ENCODE data around the gene MED8.
"Not testable (repeated sequence)": the region's sequence is repeated elsewhere in the genome, so short reads cannot be mapped to it uniquely, and the experiment has no call there.

Gene MED8

DNA sequence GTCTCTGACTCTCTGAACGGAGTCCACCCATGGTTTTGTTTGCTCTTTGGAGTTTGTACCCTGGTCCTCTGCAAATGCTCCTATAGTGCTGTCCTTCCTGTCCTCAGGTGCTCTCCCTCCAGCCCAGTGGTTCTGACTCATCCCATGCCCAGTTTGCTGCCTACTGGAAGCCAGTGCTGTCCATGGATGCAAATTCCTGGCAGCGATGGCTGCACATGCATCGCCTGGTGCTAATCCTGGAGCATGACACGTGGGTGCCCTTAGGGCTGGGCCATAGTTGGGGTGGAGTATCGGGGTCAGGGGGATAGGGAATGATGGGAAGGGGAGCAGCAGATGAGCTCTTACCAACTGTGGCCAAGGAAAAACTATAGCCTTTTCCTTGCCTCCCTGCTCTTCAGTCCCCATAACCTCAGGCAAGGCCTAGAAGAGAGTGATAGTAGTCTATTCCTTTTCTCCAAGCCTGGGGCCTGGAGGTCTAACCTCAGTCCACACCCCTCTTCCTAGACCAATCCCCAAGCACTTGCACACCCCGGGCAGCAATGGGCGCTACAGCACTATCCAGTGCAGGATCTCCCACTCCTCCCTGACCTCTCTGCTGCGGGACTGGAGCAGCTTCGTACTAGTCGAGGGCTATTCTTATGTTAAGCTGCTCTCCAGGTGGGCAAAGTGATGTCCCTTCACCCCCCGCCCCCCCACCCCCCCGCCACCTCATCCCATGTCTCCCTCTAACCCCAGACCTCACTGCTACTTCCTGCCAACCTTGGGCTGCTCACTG is 32.6 kb upstream of the MED8 start:
- DNase-seq (ENCODE audit: low read depth) = no peak

DNA sequence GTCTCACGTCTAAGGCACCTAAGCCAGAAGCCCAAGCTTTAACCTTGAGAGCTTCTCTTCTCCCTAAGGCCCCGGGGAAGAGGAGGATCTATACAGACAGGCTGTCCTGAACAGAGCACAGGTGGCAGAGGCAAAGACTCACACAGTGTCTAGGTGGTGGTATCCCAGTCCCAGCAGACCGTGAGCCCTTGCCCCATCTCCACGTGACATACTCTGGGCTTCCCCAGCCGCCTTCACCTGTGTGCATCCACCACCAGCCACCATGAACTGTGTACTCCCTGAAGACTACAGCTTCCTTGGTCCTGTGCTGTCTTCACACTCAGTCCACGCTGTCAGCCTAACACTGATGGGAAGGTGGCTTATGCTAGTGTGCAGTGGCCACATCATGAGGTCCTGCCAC is 31.8 kb upstream of the MED8 start:
- no peak for DNase-seq (ENCODE audit: low read depth)

DNA sequence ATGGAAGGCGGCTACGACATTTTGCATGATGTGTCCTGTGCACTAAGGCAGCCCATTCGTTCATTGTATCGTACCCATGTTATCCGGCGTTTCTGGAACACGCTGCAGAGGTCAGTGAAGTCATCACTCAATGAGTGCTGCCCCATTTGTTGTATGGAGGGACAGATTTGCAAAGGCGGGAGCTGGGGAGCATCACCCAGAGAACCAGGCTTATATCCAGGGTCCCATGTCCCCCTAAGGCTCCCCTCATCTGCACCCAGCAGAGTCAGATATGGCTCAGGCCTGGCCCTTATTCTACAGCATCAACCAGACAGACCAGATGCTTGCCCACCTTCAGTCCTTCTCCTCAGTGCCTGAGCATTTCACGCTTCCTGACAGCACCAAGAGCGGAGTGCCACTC is 31.3 kb upstream of the MED8 start:
- DNase-seq (ENCODE audit: low read depth) = no peak

- no peak for DNase-seq (ENCODE audit: low read depth)
These were observed 30.2 kb upstream of the MED8 start for GRCh38 chr1:43419627-43420425.

DNA sequence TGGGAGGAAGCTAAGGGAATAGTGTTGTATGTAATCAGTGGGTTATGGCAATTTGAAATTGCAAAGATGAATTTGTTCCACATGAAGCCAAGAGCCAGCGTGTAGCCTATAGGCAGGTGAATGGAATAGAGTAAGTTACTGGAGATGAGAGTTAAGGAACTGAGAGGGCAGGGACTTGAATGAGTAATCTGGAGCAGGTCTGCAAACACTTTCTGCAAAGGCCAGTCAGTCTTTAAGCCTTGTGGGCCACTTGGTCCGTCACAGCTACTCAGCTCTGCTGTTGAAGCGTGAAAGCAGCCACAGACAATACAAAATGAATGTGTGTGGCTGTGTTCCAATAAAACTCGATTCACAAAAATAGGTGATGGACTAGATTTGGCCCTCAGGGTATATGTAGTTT is 29.3 kb upstream of the MED8 start:
- DNase-seq (ENCODE audit: low read depth) = no peak

DNA sequence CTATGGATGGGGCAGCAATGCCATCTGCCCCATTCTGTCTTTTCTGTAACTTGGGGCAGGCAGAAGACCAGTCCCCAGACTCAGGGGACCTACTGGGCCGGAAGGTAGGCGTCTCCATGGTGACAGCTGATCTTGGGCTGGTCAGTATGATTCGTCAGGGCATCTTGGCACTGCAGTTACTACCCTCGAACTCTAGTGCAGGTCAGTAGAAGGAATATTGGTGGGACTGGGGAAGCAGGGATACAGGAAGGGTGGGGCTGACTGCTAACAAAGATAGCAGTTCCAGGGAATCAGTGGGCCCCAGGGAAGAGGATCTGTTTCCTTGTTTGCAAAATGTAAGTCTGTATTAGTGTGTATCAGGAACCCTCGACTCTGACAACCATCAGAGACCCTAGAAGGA is 26.3 kb upstream of the MED8 start:
- DNase-seq (ENCODE audit: low read depth) = no peak

- DNase-seq (ENCODE audit: low read depth) = no peak
These were observed 25.1 kb upstream of the MED8 start for GRCh38 chr1:43414634-43415223.

- not testable (repeated sequence) for DNase-seq (ENCODE audit: low read depth)
These were observed 23.8 kb upstream of the MED8 start for GRCh38 chr1:43413426-43413825.

GRCh38 chr1:43410571-43410970 is 21.0 kb upstream of the MED8 start:
- DNase-seq (ENCODE audit: low read depth) = no peak

GRCh38 chr1:43405876-43406234 is 16.3 kb upstream of the MED8 start:
- DNase-seq (ENCODE audit: low read depth) = no peak

- DNase-seq (ENCODE audit: low read depth) = no peak
These were observed 15.7 kb upstream of the MED8 start for GRCh38 chr1:43405219-43405875.

DNA sequence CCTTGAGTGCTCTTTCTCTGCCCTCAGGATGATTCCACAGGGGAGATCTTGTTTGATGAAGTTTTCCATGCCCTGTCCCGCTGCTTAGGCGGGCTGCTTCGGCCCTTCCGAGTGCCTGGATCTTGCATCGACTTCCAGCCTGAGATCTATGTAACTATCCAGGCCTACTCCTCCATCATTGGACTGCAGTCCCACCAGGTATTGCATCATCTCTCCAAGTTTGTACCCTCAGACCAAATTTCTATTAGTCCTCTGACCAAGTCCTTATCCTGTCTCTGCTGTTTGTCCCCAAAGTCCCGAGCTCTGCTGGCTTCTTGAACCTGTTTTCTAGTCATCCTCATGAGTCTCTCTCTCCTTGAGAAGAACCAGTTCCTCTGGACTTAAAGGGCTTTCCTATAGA is 14.8 kb upstream of the MED8 start:
- no peak for DNase-seq (ENCODE audit: low read depth)

DNA sequence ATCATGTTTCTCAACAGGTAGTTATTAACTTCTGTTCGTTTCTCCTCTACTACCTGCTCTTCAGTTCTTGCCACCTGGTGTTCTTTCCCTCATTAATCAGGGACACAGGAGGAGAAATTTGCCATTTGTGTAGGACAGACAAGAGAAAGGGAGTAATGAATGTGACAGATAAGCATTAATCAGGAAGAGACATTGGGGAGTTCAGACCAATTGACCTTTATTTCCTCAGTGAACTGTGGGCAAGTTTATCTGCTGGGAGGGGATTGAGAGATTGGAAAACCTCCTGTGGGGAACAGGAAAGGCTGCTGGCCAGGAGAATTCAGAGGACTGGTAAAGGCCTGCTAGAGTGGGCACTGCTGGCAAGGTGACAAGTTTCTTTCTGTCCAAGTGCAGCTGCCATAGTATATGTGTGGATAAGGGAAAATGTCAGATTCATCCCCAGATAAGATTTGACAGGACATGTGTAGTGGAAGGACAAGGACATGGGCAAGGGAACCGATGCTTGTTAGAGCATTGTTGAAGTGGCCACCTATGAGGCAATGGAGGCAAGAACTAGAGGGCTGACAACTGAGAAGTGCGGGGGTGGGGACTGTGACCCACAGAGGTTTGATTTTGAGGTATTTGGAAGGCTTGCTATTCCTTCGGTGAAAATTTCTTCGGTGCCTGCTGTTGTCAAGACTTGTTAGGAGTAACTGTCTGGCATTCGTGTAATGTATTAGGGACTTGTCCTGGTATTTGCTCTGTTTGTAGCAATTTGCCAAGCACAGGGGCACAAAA is 12.7 kb upstream of the MED8 start:
- no peak for DNase-seq (ENCODE audit: low read depth)

GRCh38 chr1:43400441-43400840 is 10.8 kb upstream of the MED8 start:
- DNase-seq (ENCODE audit: low read depth) = not testable (repeated sequence)

GRCh38 chr1:43398227-43398626 is 8.6 kb upstream of the MED8 start:
- no peak for DNase-seq (ENCODE audit: low read depth)

DNA sequence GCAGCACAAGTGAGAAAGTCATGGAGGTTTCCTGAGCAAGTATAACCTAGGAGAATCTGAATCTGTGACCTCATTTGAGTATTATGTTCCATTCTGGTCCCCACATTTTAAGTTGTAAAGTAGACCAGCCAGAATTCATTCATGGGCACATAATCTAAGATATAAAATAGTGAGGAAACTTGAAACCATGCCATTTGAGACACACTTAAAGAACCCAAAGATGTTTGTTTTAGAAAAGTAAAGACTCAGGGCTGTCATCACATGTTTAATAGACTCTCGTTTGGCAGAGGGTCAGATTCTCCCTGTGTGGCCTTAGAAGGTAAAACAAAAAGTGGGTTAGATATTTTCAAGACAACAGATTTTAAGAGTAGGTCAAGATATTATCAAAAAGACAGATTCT is 6.5 kb upstream of the MED8 start:
- DNase-seq (ENCODE audit: low read depth) = no peak

DNA sequence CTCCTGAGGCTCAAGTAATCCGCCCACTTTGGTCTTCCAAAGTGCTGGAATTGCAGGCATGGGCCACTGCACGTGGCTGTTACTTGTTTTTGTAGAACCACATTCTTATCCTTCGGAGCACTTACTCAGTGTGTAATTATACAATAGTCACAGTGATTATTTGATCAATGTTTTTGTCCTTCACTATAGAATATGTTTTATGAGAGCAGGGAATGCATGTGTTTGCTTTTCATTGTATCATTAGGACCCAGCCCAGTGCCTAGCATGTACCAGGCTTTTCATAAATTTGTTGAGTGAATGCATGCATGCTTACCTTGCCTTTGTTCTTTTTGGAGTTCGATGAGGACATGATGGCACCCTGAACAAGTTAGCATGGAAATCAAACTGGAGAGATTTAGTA is 5.9 kb upstream of the MED8 start:
- no peak for DNase-seq (ENCODE audit: low read depth)

GRCh38 chr1:43392702-43393101 is 3.1 kb upstream of the MED8 start:
- no peak for DNase-seq (ENCODE audit: low read depth)

DNA sequence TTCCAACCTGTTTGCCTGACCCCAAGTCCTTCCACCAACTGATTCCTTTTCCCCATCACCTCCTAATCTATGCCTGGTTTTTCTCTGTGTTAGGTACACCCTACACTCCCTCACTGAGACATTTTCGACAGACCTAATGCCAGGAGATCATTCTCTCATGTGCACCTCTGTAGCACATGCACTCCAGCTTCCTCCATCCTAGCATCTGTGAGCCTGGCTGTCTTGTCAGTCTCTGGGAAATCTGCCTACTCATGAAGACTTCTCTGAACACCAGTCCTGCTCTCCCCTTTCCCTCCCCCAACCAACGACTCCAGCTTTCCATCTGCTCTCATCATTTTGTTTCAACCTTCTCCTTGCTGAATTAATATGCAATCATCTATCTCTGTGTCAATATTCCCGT is 987 bp downstream of the MED8 start:
- no peak for DNase-seq (ENCODE audit: low read depth)

- DNase-seq (ENCODE audit: low read depth) = peak; percentile 54
These were observed 1.5 kb downstream of the MED8 start for GRCh38 chr1:43387976-43388599.

- DNase-seq (ENCODE audit: low read depth) = no peak
These were observed 2.9 kb downstream of the MED8 start for GRCh38 chr1:43386676-43387075.

DNA sequence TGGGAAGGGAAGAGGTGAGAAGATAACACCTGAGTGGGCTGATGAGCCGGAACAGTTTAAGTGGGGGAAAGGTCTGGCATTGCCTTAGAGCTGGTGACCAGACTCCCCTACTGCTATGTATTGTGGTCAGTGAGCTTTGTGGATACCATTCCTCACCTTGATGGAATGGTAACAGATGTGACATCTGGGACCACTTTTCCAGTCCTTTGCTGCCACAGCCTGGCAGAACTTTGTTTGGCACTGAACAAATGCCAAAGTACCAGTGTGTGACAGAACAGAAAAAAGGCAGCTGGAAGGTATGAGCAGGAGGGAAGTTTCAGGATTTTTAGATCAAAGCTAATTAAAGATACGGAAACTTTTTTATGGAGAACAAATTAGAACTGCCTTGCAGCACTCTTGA is 6.2 kb downstream of the MED8 start:
- DNase-seq (ENCODE audit: low read depth) = no peak
